GM18498 (cell line): ENCODE results near the gene LRRC7.

ENCODE experiments used
- ATAC-seq: cut with Tn5 transposase; IDR thresholded peaks from one replicate; pipeline ENCODE4 v1.9.1; 2021; ENCODE audit warnings: mild to moderate bottlenecking, moderate library complexity; ENCODE audit not compliant: unreplicated experiment

Gene LRRC7

DNA sequence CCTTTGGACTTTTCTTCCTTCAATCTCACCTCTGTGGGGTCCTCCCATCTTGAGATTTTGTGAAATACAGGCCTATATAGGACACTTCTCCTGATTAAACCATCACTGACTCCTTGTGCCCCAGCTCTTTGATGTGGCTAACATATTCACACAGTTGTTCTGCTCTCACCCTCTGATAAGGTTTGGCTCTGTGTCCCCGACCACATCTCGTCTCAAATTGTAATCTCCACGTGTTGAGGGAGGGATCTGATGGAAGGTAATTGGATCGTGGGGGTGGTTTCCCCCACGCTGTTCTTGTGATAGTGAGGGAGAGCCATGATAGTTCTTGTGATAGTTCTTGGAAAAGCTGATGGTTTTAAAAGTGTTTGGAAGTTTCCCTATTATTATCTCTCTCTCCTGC is 19.7 kb downstream of the LRRC7 start:
- no peak for ATAC-seq

DNA sequence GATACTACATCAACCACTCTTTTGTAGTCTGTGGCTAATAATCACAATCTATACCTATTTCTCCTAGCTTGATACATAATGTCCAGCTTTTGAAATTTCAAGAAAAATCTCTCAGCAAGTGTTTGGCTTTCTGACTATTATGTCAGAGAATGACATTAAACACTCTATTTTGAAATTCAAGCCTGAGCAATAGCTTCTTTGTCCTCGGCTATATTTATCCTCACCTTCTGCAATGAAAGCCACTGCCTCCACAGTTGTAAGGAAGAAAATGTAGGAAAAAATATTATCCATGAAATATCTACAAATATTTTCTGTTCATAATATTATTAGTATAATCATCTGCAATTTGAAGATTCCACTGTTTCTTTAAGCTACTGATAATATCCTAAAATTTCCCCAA is 22.1 kb downstream of the LRRC7 start:
- no peak for ATAC-seq

DNA sequence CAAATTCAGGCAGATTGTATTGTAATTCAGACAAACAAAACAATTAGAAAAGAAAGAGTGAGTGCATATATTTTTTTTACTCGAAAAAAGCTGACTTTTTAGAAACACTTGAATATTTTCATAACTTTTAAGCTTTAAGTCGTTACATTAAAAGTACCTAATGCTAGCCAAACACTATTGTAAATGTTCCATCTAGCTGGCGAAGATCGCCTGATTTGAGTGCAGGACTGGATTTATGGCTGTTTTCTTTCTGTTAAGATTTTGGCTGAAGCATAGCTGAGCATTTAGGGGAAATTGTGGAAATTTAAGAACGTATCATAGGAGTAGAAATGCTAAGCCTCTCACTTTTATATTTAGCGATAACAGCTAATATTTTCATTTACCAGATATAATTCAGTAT is 24.6 kb downstream of the LRRC7 start:
- no peak for ATAC-seq

DNA sequence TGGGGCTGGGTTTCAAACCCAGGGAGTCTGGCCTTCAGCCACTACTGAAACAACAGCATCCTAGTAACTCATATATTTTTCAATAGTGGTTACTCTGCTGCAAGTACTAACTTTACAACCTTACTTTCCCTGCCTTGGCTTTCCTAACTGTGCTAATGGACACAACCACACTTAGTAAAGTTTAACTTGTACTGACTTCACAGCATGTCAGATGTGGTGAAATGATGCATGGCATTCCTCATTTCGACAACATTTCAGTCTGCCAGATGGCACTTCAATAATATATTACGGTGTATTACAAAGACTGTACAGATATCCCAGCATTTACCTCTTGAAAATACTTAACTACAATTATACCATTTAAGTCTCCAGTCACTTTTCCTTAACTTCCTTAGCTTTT is 27.8 kb downstream of the LRRC7 start:
- ATAC-seq, result no peak

DNA sequence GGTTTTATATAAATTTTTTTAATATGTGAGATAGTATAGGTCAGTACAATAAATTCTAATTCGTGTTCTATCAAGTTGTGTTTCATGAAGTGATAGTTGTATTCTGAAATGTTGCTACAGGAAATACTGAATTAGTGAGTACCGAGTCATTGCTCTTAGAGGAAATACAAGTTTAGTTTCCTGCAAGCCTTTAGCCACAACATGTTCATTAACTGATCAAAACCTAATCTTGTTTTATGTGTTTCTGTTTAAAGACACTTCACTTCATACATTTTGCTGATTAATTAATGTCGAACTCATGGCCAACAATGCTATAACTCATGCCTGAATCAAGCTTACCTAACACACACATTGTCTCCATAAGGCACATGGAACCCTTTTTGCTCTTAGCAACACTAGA is 43.6 kb downstream of the LRRC7 start:
- ATAC-seq, result no peak

DNA sequence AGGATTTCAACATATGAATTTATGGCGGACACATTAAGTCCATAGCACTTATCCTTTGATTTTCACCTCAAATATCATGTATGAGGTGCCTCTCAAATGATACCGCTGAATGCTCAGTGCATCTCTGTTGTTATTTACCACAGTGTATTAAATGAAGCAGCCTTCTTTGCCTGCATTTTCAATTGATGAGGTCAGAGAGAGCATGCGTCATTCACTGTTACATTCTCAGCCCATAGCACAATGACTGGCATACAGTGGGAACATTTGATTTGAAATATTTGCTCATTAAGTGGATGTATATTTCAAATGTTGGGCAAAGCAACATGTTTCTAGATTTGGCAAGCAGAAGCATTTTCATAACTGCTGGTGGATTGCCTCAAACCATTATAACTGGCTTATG is 45.7 kb downstream of the LRRC7 start:
- ATAC-seq, result no peak

DNA sequence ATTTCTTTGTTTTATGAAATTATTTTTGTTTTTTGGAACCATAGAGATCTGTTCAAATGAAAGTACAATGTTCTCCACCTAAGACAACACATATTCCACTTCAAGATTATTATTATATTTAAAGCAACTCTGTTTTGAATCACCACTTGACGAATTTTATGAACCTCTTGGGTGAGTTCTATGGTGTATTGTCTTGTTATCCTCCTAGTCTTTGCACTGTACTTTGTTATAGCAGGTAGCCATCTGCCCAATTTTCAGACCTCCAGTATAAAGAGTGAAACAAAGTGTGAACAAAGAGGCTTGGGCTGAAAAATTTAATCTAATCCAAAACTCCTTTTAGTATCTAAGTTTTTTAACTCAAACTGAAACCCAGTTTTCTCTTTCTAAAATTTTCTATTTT is 71.0 kb downstream of the LRRC7 start:
- ATAC-seq, result no peak

DNA sequence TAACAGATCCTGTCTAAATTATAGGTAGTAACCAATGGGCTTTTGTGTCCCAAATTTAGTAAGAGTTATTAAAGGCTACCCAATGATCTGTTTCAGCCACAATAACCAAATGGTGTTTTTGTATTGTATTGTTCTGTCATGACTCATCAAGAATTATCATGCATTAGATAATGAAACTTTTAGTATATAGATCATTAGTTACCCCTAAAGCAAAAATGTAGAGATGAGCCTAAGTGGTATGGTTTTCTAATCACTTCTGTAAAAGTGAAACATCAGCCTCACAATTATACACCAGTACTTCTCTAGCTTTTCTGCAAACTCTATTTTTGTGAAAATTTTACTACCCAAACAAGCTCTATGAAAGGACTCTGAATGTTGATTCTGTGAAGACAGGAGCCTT is 71.4 kb downstream of the LRRC7 start:
- ATAC-seq, result no peak

DNA sequence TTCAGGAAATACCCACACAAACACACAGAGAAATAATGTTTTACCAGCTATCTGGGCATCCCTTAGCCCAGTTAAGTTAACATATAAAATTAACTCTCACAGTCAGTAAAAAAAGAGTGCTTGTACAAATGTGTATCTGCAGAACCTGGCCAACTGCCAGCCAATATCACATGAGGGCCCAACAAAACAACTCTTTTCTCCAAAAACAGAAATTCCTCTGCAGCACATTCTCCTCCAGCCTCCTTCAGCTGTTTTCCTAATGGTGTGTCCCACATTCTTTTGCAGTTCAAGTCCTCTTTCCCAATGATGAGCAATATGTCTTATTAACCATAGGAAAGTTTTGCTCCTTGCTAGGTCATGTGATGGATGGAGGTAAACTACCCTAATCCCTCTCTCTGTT is 75.5 kb downstream of the LRRC7 start:
- no peak for ATAC-seq

DNA sequence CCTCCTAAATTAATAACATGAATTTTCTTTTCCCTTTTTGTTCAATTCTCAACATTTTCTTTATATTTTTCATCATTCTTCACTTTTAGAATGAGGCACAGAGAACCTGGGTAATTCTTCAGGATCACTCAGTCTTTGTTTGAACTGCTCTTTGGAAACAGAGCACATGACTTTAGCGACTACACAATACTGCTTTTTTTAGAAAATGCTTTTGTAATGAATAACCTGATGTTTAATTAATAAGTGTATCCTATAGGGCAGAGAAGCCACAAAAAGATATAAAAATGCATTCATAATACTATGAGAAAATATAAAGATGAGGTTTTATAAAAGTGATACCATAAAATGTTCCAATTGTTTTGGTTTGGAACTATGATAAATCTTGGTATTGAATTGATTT is 77.8 kb downstream of the LRRC7 start:
- no peak for ATAC-seq

DNA sequence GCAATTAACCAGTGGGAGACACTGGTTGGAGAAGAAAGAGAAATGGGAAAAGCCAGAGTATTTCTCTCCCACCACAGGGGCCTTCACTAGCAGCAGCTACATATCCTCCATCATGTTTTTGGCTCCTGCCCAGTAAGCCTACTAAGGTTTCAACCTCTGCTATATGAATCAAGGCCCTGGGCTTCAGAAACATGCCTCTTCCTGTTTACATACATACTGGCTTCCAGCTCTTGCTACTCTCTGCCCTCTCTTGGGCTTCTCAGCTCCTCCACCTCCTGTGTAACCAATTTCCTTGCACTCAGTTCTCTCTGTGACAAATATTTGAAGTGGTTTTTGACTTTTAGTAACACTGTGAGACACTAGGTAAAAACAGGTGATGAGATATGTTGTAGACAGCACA is 80.8 kb downstream of the LRRC7 start:
- no peak for ATAC-seq

DNA sequence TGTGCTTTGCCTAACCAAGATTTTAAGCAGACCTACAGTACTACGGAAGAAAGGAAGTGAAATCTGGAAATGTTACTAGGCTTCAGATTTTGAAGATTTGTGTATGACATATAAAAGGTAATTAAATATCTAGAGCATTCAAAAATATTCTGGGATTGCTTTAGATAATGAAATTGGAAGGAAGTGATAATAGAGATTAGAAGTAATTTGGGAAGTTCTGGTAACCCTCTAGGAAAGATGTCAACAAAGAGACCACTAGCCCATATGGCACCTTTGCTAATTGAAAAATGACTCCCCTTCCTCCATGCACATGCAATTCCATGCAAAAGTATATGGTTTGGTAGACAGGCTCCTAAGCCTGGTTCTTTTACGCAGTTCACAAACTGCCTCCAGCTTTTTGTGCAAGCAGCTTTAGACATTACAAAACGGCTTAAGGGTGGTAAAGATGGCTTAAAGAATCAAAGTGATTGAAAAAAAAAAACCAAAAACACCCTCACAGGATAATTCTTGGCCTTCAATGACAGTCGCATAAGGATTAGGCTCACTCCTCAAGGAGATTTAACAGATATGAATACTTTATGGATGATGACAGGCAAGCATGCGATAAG is 81.8 kb downstream of the LRRC7 start:
- no peak for ATAC-seq

DNA sequence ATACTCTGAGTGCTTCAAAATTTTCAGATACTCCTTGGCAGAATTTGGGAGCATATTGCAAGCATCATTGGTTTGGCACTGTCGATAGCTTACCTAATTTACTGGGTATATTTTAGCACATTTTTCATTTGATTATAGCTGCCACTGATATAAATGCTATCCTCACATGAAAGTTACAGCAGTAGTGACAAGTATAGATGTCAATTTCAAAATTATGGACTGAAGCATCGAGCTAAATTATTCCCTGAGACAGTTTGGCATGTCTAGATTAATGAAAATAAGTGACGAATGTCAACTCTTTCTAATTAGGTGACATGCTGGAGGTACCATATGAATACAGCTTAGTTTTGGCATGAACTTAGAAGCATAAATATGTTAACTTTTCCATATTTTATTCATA is 83.1 kb downstream of the LRRC7 start:
- no peak for ATAC-seq

DNA sequence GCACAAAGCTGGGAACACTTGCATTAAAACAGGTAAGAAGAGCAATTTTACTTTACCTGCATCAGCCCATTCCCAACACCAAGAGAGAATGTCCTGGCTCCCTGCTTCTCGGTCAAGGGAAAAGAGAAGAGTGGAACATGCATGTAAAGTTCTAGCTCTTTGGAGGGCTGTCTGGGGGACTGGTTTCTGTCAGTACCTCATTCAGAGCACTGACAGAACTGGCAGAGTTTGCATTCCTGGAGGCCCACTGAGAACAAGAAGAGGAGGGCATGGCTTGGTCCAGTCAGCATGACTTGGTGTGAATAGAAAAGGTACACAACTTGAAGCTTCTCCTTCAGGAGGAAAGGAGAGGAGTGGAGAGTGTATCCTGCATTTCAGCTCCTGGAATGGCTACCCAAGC is 83.9 kb downstream of the LRRC7 start:
- ATAC-seq, result no peak

DNA sequence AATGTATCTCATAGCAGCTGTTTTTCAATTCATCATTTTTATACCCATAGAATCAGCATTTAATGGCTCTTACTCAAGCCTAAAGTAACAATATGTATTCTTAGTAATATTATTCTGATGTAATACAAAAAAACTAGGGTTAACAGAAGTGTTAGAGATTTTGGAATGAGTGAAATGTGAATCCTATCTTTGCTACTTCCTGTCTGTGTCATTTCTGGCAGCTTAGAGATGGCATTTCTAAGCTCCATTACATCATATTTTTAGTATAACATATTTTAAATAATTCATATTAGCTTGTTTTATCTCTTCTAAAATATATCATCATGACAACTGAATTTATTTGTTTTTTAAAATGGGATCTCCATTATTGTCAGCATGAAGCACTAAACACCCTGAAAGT is 90.2 kb downstream of the LRRC7 start:
- no peak for ATAC-seq

DNA sequence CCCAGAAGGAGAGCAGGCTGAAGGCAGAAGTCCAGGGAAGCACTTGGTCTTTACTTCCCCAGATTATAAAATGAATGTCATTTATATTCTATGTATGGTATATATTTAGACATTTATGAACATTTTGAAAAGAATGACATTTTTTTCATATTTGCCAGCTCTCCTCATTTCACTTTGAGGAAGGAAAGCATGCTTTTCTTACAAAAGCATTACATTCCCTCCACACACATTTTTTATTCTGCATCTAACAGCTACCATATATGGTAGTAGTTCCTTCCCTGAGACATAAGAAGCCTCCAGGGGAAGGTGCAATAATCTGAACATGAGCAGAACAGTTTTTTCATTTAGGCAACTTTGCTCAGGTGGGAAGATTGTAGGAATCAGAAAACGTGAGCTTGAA is 94.0 kb downstream of the LRRC7 start:
- ATAC-seq, result no peak

DNA sequence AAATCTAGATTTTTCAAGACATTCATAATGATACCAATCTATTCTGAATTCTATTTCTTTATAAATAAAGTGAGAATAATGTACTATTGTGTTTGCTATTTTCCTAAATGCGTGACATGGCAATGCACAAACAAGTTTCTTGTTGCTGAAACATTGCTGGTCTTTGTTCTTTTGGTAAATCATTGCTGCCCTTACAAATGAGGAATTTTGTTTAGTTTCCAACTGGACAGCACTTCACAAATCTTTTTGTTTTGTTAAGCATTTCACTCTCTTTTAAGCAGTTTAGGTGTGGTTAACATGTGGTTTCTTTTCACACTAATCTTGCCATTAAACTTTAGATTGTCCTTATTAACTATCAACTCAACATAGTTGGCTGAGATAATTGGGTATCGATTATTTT is 94.6 kb downstream of the LRRC7 start:
- no peak for ATAC-seq

DNA sequence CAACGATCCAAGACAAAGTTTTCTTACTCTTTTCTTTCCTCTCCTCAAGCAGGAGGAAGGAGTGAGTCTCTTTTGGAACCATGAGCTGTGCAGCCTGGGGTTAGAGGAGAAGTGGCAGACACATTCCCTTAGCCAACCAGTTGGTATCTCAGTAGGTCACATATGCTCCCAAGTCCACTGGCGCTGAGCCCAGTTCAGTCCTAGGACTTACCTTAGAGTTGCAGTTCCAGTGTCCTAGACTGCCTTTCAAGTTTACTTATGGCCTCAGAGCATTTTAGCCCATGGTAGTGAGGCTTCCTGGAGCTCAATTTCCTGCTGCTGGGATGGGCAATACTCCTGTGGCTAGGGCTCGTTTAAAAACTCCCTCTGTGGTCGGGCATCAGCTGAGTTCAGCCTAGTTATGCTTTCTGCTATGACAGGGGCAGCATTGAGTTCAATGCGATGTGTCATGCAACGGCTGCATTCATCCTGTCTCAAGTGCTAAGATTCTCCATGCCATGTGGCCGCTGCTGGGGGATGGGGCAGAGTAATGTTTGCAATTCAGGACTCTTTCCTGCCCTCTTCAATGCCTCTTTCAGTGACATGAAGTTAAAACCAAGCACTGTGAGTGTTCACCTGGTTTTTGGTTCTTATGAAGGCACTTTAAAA is 103.8 kb downstream of the LRRC7 start:
- no peak for ATAC-seq

DNA sequence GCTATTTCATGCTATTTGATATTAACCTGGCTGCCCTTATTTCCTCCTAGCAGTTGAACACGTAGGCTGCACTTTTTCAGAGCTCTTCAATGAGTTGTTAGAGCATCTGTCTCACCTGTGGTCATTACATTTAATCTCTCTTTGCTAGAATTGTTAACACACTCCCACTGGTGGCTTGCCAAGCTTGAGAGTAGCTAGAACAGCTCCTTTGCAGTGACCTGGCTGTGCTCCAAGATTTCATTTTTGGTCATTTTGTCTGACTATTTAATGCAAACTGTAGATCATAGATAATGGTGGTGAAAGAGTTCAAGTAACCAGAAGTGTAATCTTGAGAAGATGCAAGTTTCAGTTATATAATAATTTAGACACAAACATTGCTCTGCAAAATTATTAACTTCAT is 105.6 kb downstream of the LRRC7 start:
- no peak for ATAC-seq

DNA sequence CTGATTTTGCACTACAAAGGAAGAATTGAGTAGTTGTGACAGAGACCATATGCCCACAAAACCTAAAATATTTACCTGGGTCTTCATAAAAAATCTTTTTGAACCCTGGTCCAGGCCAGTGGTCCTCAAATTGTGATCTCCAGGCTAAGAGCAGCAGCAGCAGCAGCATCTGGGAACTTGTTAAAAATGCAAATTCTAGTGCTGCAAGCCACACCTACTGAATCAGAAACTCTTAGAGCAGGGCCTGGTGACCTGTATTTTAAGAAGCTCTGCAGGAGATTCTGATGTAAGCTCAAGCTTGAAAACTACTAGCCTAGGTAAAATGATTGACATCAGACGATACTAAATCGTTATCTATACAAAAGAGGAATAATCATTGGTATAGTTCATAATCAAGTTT is 112.2 kb downstream of the LRRC7 start:
- no peak for ATAC-seq

DNA sequence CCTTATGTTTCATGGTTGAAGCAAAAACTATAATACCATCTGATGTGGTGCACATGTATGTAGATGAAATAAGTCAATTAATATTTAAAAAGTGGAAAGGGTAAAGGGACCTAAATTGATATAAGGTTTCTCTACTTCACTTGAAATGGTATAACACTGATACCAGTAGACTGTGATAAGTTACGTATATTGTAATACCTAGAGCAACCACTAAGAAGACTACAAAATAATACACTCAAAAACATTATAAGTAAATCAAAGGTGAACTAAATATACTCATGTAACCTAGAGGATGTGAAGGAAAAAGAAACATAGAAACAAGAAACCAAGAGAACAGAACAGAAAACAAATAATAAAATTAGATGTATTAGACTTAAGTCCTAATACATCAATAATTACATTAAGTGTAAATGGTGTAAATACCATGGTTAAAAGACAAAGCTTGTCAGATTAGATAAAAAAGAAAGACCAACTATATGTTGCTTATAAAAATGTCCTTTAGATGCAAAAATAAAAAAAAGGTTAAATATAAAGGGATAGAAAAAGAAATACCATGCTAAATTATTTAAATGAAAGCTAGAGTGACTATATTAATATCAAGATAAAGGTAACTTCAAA is 118.8 kb downstream of the LRRC7 start:
- ATAC-seq, result no peak

DNA sequence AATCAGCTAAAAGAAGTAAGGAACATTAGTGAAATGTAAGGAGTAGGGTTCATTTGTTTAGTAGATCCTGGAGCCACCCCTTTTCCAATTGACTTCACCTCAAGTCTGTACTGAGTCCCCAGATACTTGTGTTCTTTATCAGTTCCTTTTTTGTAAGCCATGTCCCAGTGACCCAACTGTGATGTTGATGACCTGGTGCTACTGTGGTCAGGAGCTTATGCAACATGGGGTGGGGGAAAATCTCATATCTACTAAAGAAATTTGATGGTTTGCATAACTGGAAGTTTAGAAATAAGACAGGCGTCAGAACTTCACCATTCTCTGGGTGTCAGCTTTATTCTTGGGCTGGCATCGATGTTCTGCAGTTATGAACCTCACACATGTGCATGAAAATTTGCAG is 120.5 kb downstream of the LRRC7 start:
- ATAC-seq, result no peak

DNA sequence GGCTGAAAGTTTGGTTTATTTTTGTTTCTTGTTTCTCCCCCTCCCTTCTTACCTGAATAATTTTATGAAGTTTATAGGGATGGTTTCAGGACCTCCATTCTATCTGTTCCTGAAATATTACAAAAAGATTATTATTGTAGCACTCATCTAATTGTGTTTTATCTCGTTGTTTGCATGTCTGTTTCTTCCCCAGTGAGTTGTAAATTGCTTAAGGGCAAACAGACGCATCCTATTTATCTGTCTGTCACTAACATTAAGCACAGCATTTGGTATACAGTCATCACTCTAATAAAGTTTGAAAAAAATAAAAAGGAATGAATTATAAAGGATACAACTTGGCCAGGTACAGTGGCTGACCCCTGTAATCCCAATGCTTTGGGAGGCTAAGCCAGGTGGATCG is 123.5 kb downstream of the LRRC7 start:
- ATAC-seq, result no peak
